ENCODE results near the gene MTA3.

MTA3 gene

GRCh38 chr2:42787424-42787787 lies 219.0 kb downstream of the MTA3 start:
- DNase-seq (ENCODE audit: low read depth in 2 of 2) = no peak

- DNase-seq (ENCODE audit: low read depth in 2 of 2) = no peak
Measured at GRCh38 chr2:42787788-42788477, 219.5 kb downstream of the MTA3 start.

- DNase-seq (ENCODE audit: low read depth in 2 of 2) = no peak
Measured at GRCh38 chr2:42788478-42788793, 220.0 kb downstream of the MTA3 start.

GRCh38 chr2:42788882-42789281 lies 220.4 kb downstream of the MTA3 start:
- DNase-seq (ENCODE audit: low read depth in 2 of 2) = no peak

- no peak for DNase-seq (ENCODE audit: low read depth in 2 of 2)
Measured at GRCh38 chr2:42789751-42790150, 221.3 kb downstream of the MTA3 start.

- DNase-seq (ENCODE audit: low read depth in 2 of 2) = no peak
Measured at GRCh38 chr2:42791606-42792005, 223.2 kb downstream of the MTA3 start.

- no peak for DNase-seq (ENCODE audit: low read depth in 2 of 2)
Measured at GRCh38 chr2:42792087-42792582, 223.7 kb downstream of the MTA3 start.

GRCh38 chr2:42792583-42793333 lies 224.3 kb downstream of the MTA3 start, which contains the start of gene HAAO:
Gene HAAO, minus strand, starts transcription at chr2:42792583. Its CDS starts 47 bp downstream, at chr2:42792536.
- no peak for DNase-seq (ENCODE audit: low read depth in 2 of 2)

- no peak for DNase-seq (ENCODE audit: low read depth in 2 of 2)
Measured at GRCh38 chr2:42793334-42794270, 225.2 kb downstream of the MTA3 start.

- DNase-seq (ENCODE audit: low read depth in 2 of 2) = no peak
Measured at GRCh38 chr2:42794271-42795046, 226.0 kb downstream of the MTA3 start.

- DNase-seq (ENCODE audit: low read depth in 2 of 2) = no peak
Measured at GRCh38 chr2:42795275-42795674, 226.8 kb downstream of the MTA3 start.

GRCh38 chr2:42795841-42796301 lies 227.4 kb downstream of the MTA3 start:
- no peak for DNase-seq (ENCODE audit: low read depth in 2 of 2)

- DNase-seq (ENCODE audit: low read depth in 2 of 2) = no peak
Measured at GRCh38 chr2:42796427-42797248, 228.2 kb downstream of the MTA3 start.

GRCh38 chr2:42797281-42797680 lies 228.8 kb downstream of the MTA3 start:
- DNase-seq (ENCODE audit: low read depth in 2 of 2) = no peak

- DNase-seq (ENCODE audit: low read depth in 2 of 2) = no peak
Measured at GRCh38 chr2:42799881-42800280, 231.4 kb downstream of the MTA3 start.

- DNase-seq (ENCODE audit: low read depth in 2 of 2) = no peak
Measured at GRCh38 chr2:42800461-42800962, 232.1 kb downstream of the MTA3 start.

- DNase-seq (ENCODE audit: low read depth in 2 of 2) = no peak
Measured at GRCh38 chr2:42800981-42801380, 232.5 kb downstream of the MTA3 start.

GRCh38 chr2:42801381-42801780 lies 232.9 kb downstream of the MTA3 start:
- no peak for DNase-seq (ENCODE audit: low read depth in 2 of 2)

GRCh38 chr2:42802150-42802549 lies 233.7 kb downstream of the MTA3 start:
- no peak for DNase-seq (ENCODE audit: low read depth in 2 of 2)

- no peak for DNase-seq (ENCODE audit: low read depth in 2 of 2)
Measured at GRCh38 chr2:42804338-42804737, 235.9 kb downstream of the MTA3 start.

Measured in stimulated activated CD4-positive, alpha-beta T cell treated with anti-CD3 and anti-CD28 coated beads, Interleukin-1b, Interleukin-23, amount 100 ng/mL, for 4 hours (primary cell).